ENCODE measurements around the gene RNF5. TPM values are rescaled to one million over a fixed set of nuclear protein-coding genes. Genes with fewer than 3 reads are reported as not detected.

Gene RNF5
- total and polyA plus RNA-seq, 4 donors, result 45.2 to 94.4 (median 61.5) TPM

DNA sequence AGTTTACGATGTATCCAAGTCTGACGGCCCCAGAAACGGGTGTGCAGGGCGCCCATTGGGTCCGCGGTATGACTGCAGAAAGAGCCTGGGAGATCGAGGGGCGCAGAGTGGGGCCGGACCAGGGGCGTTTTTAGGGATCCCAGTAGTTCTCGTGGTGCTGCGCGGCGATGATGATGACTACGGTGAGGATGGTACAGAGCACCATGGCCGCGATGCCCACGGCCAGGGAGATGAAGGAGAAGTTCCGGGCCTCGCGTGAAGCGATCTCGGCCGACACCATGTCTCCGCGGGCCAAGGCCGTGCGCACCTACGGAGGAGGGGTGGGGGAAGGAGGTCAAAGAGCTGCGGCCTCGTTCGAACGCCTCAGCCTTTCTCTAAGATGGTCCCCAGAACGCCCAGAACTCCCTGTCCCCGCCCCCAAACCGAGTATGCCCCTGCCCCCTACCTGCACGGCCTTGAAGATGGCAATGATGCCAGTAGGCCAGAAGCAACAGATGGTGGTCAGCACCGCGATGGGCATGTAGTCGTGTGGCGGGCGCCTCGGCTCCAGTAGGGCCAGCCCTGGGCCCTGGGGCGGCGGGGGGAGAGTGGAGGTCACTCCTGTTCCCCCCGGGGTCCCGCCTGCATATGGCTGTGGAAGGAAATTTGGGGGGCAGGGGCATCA, 29.0 kb upstream of the RNF5 start:
- 40 to 49% methylated on average over 47 of the region's 47 CpGs for WGBS, 2 donors
- Histone ChIP-seq H3K27me3 (ENCODE audit: control insufficient read depth in 3 of 3, insufficient read depth in 3 of 3, low read length in 2 of 3) (peaks cover 0 to 55% (median 42%) of the 10 kb centered on the region in 3 donors), H3K4me1 (ENCODE audit: control insufficient read depth in 5 of 5, insufficient read depth in 5 of 5, low read length in 5 of 5) (peaks cover 2 to 24% (median 11%) of the 10 kb centered on the region in 5 donors), H3K4me3 (no peak overlapping the region), H3K9ac (ENCODE audit: insufficient read depth in 1 of 2, low read length in 2 of 2) (no peak overlapping the region), H3K36me3 (ENCODE audit: control insufficient read depth in 4 of 4, insufficient read depth in 4 of 4, low read length in 4 of 4) (no peaks in the 10 kb centered on the region), H3K27ac (ENCODE audit: low read depth in 1 of 2, low read length in 1 of 2) (no peak overlapping the region), H3K9me3 (ENCODE audit: control insufficient read depth in 4 of 4, insufficient read depth in 3 of 4, low read length in 3 of 4) (peaks cover 0 to 2% (median 0%) of the 10 kb centered on the region in 4 donors)
- ATAC-seq (ENCODE audit: insufficient read depth, low FRiP score) (no peak), DNase-seq (no peak)
- TF ChIP-seq, protein P1, sequence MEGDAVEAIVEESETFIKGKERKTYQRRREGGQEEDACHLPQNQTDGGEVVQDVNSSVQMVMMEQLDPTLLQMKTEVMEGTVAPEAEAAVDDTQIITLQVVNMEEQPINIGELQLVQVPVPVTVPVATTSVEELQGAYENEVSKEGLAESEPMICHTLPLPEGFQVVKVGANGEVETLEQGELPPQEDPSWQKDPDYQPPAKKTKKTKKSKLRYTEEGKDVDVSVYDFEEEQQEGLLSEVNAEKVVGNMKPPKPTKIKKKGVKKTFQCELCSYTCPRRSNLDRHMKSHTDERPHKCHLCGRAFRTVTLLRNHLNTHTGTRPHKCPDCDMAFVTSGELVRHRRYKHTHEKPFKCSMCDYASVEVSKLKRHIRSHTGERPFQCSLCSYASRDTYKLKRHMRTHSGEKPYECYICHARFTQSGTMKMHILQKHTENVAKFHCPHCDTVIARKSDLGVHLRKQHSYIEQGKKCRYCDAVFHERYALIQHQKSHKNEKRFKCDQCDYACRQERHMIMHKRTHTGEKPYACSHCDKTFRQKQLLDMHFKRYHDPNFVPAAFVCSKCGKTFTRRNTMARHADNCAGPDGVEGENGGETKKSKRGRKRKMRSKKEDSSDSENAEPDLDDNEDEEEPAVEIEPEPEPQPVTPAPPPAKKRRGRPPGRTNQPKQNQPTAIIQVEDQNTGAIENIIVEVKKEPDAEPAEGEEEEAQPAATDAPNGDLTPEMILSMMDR (IDR thresholded peaks at IDR 0.05; ENCODE audit: control extremely low read depth, extremely low read depth), result no peak

DNA sequence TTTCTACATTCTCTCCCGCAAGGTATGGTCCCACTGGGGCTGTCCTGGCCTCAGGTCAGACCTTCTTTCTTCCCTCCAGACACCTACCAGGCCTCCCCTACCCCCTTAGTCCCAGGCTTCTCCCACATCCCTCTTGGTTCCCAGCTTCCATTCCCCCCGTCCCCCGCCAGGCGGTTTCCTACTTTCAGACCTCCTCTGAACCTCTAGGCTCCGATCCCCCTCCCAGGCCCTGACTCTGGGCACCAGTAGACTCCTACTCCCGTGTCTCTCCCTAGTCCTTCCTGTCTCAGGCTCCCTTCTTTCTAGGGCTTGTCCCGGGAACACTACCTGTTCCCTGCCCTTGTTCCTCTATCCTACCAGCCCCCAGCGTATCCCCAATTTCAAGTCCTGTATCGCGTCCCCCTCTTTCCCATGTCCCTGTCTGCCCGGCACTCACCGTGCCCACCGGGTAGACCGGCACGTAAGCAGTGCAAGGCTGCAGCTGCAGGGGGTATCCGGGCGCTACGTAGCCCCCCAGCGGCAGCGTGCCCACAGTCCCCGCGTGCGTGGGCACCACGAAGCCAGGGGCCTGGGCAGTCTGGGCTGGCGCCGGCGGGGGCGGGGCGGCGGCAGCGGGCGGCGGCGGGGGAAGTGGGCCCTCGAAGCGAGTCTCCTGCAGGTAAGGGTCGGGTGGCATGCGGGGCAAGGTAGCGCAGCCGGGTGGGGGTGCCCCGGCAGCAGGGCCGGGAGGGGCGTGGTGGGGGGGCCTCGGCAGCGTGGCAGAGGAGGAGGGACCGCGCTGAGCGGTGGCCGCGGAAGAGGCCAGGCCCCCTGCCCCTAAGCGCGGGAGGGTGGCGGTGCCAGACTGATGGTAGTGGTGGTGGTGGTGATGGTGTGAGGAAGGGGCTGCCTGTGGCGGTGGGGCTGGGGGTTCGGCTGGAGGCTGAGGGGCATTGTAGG, 28.0 kb upstream of the RNF5 start:
- H3K4me3 ChIP-seq, result no peak overlapping the region
- peaks cover 0 to 59% (median 42%) of the 10 kb centered on the region in 3 donors for H3K27me3 ChIP-seq (ENCODE audit: control insufficient read depth in 3 of 3, insufficient read depth in 3 of 3, low read length in 2 of 3)
- H3K9me3 ChIP-seq (ENCODE audit: control insufficient read depth in 4 of 4, insufficient read depth in 3 of 4, low read length in 3 of 4), result peaks cover 0 to 2% (median 0%) of the 10 kb centered on the region in 4 donors
- H3K36me3 ChIP-seq (ENCODE audit: control insufficient read depth in 4 of 4, insufficient read depth in 4 of 4, low read length in 4 of 4), result peaks cover 0 to under 1% (median 0%) of the 10 kb centered on the region in 4 donors
- 45 to 46% methylated on average over 41 to 55 of the region's 55 CpGs for WGBS, 2 donors
- TF ChIP-seq, protein P1 (IDR thresholded peaks at IDR 0.05; ENCODE audit: control extremely low read depth, extremely low read depth), result no peak
- no peak for DNase-seq
- H3K27ac ChIP-seq (ENCODE audit: low read depth in 1 of 2, low read length in 1 of 2), result no peak overlapping the region
- peaks cover 2 to 32% (median 14%) of the 10 kb centered on the region in 5 donors for H3K4me1 ChIP-seq (ENCODE audit: control insufficient read depth in 5 of 5, insufficient read depth in 5 of 5, low read length in 5 of 5)
- ATAC-seq (ENCODE audit: insufficient read depth, low FRiP score), result no peak
- H3K9ac ChIP-seq (ENCODE audit: insufficient read depth in 1 of 2, low read length in 2 of 2), result no peak overlapping the region

GRCh38 chr6:32151181-32151862, 26.9 kb upstream of the RNF5 start:
- peaks cover 0 to 56% (median 42%) of the 10 kb centered on the region in 3 donors for H3K27me3 ChIP-seq (ENCODE audit: control insufficient read depth in 3 of 3, insufficient read depth in 3 of 3, low read length in 2 of 3)
- ATAC-seq (ENCODE audit: insufficient read depth, low FRiP score), result no peak
- peaks cover 2 to 37% (median 17%) of the 10 kb centered on the region in 5 donors for H3K4me1 ChIP-seq (ENCODE audit: control insufficient read depth in 5 of 5, insufficient read depth in 5 of 5, low read length in 5 of 5)
- 39 to 40% methylated on average over 8 of the region's 8 CpGs for WGBS, 2 donors
- peak in 1 of 3 donors; percentile 32 for DNase-seq
- no peak overlapping the region for H3K9ac ChIP-seq (ENCODE audit: insufficient read depth in 1 of 2, low read length in 2 of 2)
- no peak overlapping the region for H3K4me3 ChIP-seq
- no peak overlapping the region for H3K27ac ChIP-seq (ENCODE audit: low read depth in 1 of 2, low read length in 1 of 2)
- peaks cover 0 to 7% (median 0%) of the 10 kb centered on the region in 4 donors for H3K36me3 ChIP-seq (ENCODE audit: control insufficient read depth in 4 of 4, insufficient read depth in 4 of 4, low read length in 4 of 4)
- peaks cover 0 to 2% (median 0%) of the 10 kb centered on the region in 4 donors for H3K9me3 ChIP-seq (ENCODE audit: control insufficient read depth in 4 of 4, insufficient read depth in 3 of 4, low read length in 3 of 4)
- TF ChIP-seq, protein P1 (IDR thresholded peaks at IDR 0.05; ENCODE audit: control extremely low read depth, extremely low read depth), result no peak
